Sigmoid colon (tissue), 7 donors: ENCODE measurements around the gene MTMR3. TPM values are rescaled to one million over a fixed set of nuclear protein-coding genes. Genes with fewer than 3 reads are reported as not detected.

Source experiments
- DNase-seq: peaks from one replicate; pipeline ENCODE4 v3.0.0-alpha.2; 2019
- H3K27ac ChIP-seq, 4 donors: fragments of 200-600 bp; sonication (generic); one replicate each; pipeline ENCODE4 v1.5.1; 2016 to 2019; ENCODE audit warnings: mild to moderate bottlenecking in 1 of 4
- H3K27me3 ChIP-seq, 3 donors: fragments of 200-600 bp; sonication (generic); one replicate each; pipeline ENCODE4 v1.5.1; 2019; ENCODE audit warnings: mild to moderate bottlenecking in 1 of 3
- H3K36me3 ChIP-seq, 4 donors: fragments of 200-600 bp; sonication (generic); one replicate each; pipeline ENCODE4 v1.5.1; 2016 to 2019
- H3K4me1 ChIP-seq, 4 donors: fragments of 200-600 bp; sonication (generic); one replicate each; pipeline ENCODE4 v1.5.1; 2017 to 2019
- H3K4me3 ChIP-seq, 4 donors: fragments of 200-600 bp; sonication (generic); one replicate each; pipeline ENCODE4 v1.5.1; 2017 to 2019; ENCODE audit warnings: mild to moderate bottlenecking in 2 of 4, moderate library complexity in 1 of 4
- H3K9me3 ChIP-seq, 4 donors: fragments of 200-600 bp in 3 of 4; sonication (generic) in 3 of 4; one replicate each; pipeline versions ENCODE4 v1.5.1 to v1.6.1; 2013 to 2019
- EP300 ChIP-seq, 4 donors: sonication (generic); formaldehyde crosslinking; IDR thresholded peaks; one replicate each; pipeline ENCODE4 v1.6.1; 2017; ENCODE audit warnings: antibody characterized with exemption in 4 of 4
- POLR2A ChIP-seq, 2 donors: fragments of 450-650 bp; IDR thresholded peaks; one replicate each; pipeline ENCODE4 v1.6.1; 2016; ENCODE audit warnings: antibody characterized with exemption in 2 of 2, mild to moderate bottlenecking in 2 of 2, moderate library complexity in 2 of 2
- POLR2AphosphoS5 ChIP-seq, 4 donors: sonication (generic); formaldehyde crosslinking; IDR thresholded peaks; one replicate each; pipeline ENCODE4 v1.6.1; 2017; ENCODE audit warnings: antibody characterized with exemption in 4 of 4
- WGBS, 2 donors: extraction: QIAGEN DNeasy Blood & Tissue Kit; methylation state at CpG; one replicate each; pipeline ENCODE4 v1.1.7; 2013; 5-methylcytosine and 5-hydroxymethylcytosine counted together
- intact Hi-C: fragments of 100-400 bp; cut with DNase I; formaldehyde crosslinking; loops from one replicate; pipeline ENCODE4 v1.15.1; 2023
- polyA plus RNA-seq, 3 donors: library from polyadenylated mRNA; stranded (reverse); fragments of 200-250 nt; gene quantifications; one replicate each; pipeline ENCODE4 v1.2.3, GENCODE V29; 2013
- total RNA-seq, 4 donors: library from RNA; depleted of rRNA; stranded (reverse); fragments of >200 nt; gene quantifications; one replicate each; pipeline ENCODE4 v1.1.0, GENCODE V29; 2016
- TF ChIP-seq, protein P1 (sequence below), 4 experiments: fragments of 450-650 bp in 3 of 4; fragments of 200-600 bp in 1 of 4; IDR thresholded peaks; one replicate each; pipeline ENCODE4 v1.5.1; 2016 to 2019; ENCODE audit warnings: antibody characterized with exemption in 4 of 4, mild to moderate bottlenecking in 3 of 4, moderate library complexity in 2 of 4
- donor health status: healthy with polysubstance abuse.
- donor health status: Bipolar disorder and iron deficiency.
- donor health status: healthy.

The MTMR3 gene
- total and polyA plus RNA-seq, 7 donors: 6.6 to 52.3 (median 40.7) TPM

- intact Hi-C loops: no loop called here
- peaks cover 0 to 9% (median under 1%) of the 10 kb centered on the region in 4 donors for H3K9me3 ChIP-seq
- no peaks in the 10 kb centered on the region for H3K4me1 ChIP-seq
- TF ChIP-seq POLR2AphosphoS5 (IDR thresholded peaks at IDR 0.05): no peak
- TF ChIP-seq EP300 (IDR thresholded peaks at IDR 0.05): no peak
- TF ChIP-seq, protein P1, sequence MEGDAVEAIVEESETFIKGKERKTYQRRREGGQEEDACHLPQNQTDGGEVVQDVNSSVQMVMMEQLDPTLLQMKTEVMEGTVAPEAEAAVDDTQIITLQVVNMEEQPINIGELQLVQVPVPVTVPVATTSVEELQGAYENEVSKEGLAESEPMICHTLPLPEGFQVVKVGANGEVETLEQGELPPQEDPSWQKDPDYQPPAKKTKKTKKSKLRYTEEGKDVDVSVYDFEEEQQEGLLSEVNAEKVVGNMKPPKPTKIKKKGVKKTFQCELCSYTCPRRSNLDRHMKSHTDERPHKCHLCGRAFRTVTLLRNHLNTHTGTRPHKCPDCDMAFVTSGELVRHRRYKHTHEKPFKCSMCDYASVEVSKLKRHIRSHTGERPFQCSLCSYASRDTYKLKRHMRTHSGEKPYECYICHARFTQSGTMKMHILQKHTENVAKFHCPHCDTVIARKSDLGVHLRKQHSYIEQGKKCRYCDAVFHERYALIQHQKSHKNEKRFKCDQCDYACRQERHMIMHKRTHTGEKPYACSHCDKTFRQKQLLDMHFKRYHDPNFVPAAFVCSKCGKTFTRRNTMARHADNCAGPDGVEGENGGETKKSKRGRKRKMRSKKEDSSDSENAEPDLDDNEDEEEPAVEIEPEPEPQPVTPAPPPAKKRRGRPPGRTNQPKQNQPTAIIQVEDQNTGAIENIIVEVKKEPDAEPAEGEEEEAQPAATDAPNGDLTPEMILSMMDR (IDR thresholded peaks at IDR 0.05): no peak
- TF ChIP-seq POLR2A (IDR thresholded peaks at IDR 0.05): no peak
- H3K4me3 ChIP-seq: no peak overlapping the region
- DNase-seq: no peak
- H3K36me3 ChIP-seq: no peaks in the 10 kb centered on the region
- WGBS, 2 donors: 20 to 63% methylated on average over 3 of the region's 3 CpGs
- H3K27me3 ChIP-seq: no peaks in the 10 kb centered on the region
- no peak overlapping the region for H3K27ac ChIP-seq
Observed at GRCh38 chr22:30062259-30062658, 179.3 kb downstream of the MTMR3 start.

DNA sequence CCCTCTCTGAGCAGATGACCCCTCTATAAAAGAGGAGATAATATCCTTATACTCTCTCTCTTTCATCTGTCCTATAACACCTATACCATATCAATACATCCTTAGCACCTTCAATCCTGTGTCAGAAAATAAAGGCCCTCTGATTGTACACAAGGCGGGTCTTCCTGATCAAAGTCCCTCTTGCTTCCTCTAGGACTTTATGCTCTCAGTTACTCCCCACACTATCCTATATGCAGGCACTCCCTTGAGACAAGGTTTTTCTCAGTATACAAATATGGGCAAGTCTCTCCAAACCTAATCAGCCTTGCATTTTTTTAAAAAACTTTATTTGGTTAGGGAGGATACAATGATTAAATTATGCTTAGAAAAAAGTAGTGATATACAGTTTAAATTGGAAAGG is 180.0 kb downstream of the MTMR3 start:
- WGBS, 2 donors: 22 to 68% methylated on average over 1 of the region's 1 CpG

DNA sequence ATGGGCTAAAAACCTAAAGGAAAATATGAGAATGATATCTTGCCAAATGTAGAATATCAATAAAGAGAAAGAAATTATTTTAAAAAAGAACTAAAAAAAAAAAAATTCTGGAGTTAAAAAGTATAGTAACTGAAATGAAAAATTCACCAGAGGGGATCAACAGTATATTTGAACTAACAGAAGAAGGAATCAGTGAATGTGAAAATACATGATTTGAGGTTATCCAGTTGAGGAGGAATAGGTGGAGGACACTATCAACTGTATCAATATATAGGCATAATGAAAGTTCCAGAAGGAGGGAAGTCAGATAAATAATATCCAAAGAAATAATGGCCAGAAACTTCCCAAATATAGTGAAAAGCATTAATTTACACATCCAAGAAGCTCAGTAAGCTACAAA is 181.2 kb downstream of the MTMR3 start:
- TF ChIP-seq, protein P1 (IDR thresholded peaks at IDR 0.05): no peak
- no peak for TF ChIP-seq EP300 (IDR thresholded peaks at IDR 0.05)
- TF ChIP-seq POLR2A (IDR thresholded peaks at IDR 0.05): no peak
- TF ChIP-seq POLR2AphosphoS5 (IDR thresholded peaks at IDR 0.05): no peak
- no peaks in the 10 kb centered on the region for H3K4me1 ChIP-seq
- no peak overlapping the region for H3K4me3 ChIP-seq
- H3K27me3 ChIP-seq: no peaks in the 10 kb centered on the region
- peaks cover 0 to 6% (median under 1%) of the 10 kb centered on the region in 4 donors for H3K9me3 ChIP-seq
- H3K27ac ChIP-seq: no peak overlapping the region
- no peak for DNase-seq
- intact Hi-C loops: no loop called here
- no peaks in the 10 kb centered on the region for H3K36me3 ChIP-seq

More for the DNA sequence above, 180.0 kb downstream of the MTMR3 start:
- TF ChIP-seq EP300 (IDR thresholded peaks at IDR 0.05) (no peak), POLR2AphosphoS5 (IDR thresholded peaks at IDR 0.05) (no peak), POLR2A (IDR thresholded peaks at IDR 0.05) (no peak)
- TF ChIP-seq, protein P1 (IDR thresholded peaks at IDR 0.05): no peak
- peaks cover 0 to 6% (median under 1%) of the 10 kb centered on the region in 4 donors for H3K9me3 ChIP-seq
- no peaks in the 10 kb centered on the region for H3K27me3 ChIP-seq
- no peak for DNase-seq
- intact Hi-C loops: no loop called here
- no peak overlapping the region for H3K4me3 ChIP-seq
- no peaks in the 10 kb centered on the region for H3K36me3 ChIP-seq
- H3K4me1 ChIP-seq: no peaks in the 10 kb centered on the region
- no peak overlapping the region for H3K27ac ChIP-seq

DNA sequence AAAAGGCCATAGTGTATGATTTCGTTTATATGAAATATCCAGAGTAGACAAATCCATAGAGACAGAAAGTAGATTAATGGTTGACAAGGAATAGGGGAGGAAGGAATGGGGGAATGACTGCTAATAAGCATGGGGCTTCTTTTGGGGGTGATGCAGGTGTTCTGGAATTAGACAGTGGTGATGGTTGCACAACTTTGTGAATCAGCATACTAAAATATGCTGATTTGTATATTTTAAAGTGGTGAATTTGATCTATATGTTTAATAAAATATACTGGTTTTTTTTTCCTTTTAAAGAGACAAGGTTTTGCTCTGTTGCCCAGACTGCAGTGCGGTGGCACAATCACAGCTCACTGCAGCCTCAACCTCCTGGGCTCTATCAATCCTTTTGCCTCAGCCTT is 190.8 kb downstream of the MTMR3 start:
- H3K27ac ChIP-seq: no peak overlapping the region
- no peaks in the 10 kb centered on the region for H3K4me1 ChIP-seq
- no peak overlapping the region for H3K4me3 ChIP-seq
- TF ChIP-seq POLR2AphosphoS5 (IDR thresholded peaks at IDR 0.05) (no peak), POLR2A (IDR thresholded peaks at IDR 0.05) (no peak), EP300 (IDR thresholded peaks at IDR 0.05) (no peak)
- TF ChIP-seq, protein P1 (IDR thresholded peaks at IDR 0.05): no peak
- 84 to 90% methylated on average over 2 of the region's 2 CpGs for WGBS, 2 donors
- intact Hi-C loops: no loop called here
- H3K27me3 ChIP-seq: no peaks in the 10 kb centered on the region
- no peak for DNase-seq
- H3K36me3 ChIP-seq: no peaks in the 10 kb centered on the region
- H3K9me3 ChIP-seq: no peaks in the 10 kb centered on the region

GRCh38 chr22:30074147-30074546 is 191.2 kb downstream of the MTMR3 start:
- no peaks in the 10 kb centered on the region for H3K4me1 ChIP-seq
- intact Hi-C loops: no loop called here
- H3K4me3 ChIP-seq: no peak overlapping the region
- H3K27ac ChIP-seq: no peak overlapping the region
- no peak for DNase-seq
- TF ChIP-seq, protein P1 (IDR thresholded peaks at IDR 0.05): no peak
- TF ChIP-seq EP300 (IDR thresholded peaks at IDR 0.05) (no peak), POLR2A (IDR thresholded peaks at IDR 0.05) (no peak), POLR2AphosphoS5 (IDR thresholded peaks at IDR 0.05) (no peak)
- 80 to 81% methylated on average over 3 of the region's 3 CpGs for WGBS, 2 donors
- no peaks in the 10 kb centered on the region for H3K9me3 ChIP-seq
- H3K27me3 ChIP-seq: peaks cover 0 to 2% (median 0%) of the 10 kb centered on the region in 3 donors
- H3K36me3 ChIP-seq: no peaks in the 10 kb centered on the region
